Measurements from ENCODE around the gene SEPTIN8.

Gene SEPTIN8

DNA sequence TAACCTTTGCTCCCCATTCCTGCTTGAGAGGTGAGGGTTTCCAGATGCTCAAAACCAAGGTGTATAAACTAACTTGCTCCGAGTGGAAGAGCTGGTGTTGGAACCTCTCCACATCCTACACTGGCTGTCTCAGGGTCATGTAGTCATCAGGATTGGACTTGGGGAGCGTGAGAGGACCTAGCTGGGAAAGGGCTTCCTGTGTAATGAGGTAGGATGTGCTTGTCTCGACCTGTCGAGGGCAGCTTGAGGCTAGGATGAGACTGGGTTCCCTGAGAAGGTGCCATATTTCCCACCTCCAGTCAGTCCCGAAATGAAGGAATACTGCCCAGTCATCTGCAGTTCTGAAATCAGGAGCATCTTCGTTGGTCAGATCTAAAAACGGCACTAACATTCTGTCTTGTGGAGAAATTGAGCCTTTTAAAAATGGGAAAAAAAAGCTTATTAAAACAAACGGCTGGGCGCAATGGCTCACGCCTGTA lies 28.5 kb downstream of the SEPTIN8 start:
- DNase-seq (ENCODE audit: low read depth in 3 of 3), result no peak

DNA sequence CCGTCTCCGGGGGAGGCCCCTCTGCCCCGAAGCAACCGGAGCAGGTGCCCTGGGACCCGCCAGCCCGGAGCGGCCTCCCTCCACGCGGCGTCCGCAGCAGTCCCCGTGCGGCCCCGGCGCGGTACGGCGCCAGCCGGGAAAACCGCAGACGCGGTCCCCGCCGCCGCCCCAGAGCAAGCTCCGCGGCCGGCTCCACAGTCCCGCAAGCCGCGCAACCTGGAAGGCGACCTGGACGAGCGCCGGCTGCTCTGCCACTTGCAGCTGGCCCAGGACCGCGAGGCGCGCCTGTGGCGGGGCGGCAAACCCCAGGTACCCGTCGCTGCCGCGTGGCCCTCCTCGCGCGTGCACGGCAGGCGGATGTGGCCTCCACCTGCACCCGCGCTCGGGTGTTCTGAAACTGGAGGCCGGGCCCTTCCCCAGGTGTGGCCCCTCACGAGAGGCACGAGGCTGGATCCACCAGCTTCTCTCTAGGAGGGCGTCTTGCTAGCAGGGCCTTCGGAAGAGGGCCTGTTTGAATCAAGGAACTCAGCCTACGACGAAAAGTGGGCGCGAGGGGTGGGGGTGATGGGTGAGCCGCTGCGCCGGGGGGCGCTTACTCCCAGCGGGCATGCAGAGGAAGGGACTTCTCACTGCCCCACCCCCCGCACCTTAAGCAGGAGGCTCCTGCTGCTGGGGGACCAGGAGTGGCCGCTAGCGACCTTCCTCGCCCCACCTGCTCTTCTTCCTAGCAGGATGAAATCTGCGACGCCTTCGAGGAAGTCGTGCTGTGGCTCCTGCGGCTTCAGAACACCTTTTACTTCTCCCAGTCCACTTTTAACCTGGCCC lies 29.2 kb downstream of the SEPTIN8 start:
- DNase-seq (ENCODE audit: low read depth in 3 of 3), result peak in 1 of 3 experiments; percentile 40

DNA sequence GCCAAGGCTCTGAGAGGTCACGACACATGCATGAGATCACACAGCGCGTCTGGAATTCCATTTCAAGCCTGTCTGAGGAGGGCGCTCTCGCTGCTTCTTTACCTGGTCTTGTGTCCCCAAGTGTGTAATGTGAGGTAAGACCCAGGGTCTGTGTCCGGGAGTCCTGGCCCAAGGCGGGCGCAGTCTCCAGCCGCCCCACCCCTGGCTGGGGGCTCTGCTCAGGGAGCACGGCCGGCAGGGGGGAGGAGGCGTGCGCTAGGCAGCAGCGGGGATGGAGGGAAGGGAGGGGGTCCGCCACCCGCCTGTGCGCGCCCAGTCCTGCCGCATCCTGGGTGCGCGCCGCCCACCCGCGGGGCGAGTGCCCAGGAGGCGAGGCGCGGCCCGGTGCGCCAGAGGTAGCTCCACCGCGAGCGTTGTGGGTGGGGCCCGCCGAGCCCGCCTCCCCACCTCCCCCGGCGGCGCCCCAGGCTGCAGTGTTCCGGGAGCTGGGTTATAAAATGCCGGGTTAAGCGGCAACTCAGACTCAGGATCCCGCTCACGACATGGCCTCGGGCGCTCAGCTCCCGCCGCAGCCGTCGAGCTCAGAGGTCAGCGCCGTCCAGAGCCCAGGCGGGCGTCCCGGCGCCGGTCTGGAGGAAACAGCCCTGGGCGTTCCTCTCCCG lies 30.0 kb downstream of the SEPTIN8 start, which contains the start of gene CCNI2:
Gene CCNI2 (plus strand): TSS at position 473 of the 662 bp plus-strand sequence. CDS start 70 bp downstream, at position 543.
- DNase-seq (ENCODE audit: low read depth in 3 of 3), result peak; percentile 31 to 58 (median 34)

DNA sequence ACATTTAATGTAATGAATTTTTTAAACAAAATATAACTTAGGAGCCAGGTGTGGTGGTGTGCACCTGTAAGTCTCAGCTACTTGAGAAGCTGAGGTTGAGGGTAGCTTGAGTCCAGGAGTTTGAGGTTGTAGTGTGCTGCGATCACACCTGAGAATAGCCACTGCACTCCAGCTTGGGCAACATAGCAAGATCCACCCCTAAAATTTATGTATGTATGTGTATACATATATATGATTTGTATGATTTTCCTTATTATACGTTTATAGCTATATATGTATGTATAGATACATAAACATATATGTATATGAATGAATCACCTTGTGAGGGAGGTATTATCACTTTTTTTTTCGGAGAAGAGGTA lies 30.5 kb downstream of the SEPTIN8 start:
- DNase-seq (ENCODE audit: low read depth in 3 of 3), result no peak

DNA sequence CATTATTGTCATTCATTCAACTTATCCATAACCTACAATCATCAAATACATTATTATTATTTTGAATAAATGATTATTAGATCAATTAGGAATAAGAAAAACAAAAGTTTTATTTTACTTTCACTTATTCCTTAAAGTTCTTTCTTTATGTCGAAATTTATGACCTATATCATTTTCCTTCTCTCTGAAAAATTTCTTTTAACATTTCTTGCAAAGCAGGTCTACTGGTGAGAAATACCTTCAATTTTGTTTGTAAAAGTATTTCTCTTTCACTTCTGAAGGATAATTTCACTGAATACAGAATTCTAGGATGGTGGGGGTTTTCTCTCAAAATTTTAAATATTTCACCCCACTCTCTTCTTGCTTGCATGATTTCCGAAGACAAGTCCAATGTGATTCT lies 32.4 kb downstream of the SEPTIN8 start:
- no peak for DNase-seq (ENCODE audit: low read depth in 3 of 3)

DNA sequence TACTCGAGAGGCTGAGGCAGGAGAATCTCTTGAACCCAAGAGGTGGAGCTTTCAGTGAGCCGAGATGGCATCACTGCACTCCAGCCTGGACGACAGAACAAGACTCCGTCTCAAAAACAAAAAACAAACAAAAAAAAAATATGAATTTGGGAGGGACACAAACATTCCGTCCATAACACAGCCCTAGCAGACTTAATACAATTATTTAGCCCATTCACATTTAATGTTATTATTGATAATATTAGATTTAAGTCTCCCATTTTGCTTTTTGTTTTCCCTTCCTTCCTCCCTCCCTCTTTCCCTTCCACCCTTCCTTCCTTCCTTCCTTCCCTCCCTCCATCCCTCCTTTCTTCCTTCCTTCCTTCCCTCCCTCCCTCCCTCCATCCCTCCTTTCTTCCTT lies 34.4 kb downstream of the SEPTIN8 start:
- no peak for DNase-seq (ENCODE audit: low read depth in 3 of 3)

DNA sequence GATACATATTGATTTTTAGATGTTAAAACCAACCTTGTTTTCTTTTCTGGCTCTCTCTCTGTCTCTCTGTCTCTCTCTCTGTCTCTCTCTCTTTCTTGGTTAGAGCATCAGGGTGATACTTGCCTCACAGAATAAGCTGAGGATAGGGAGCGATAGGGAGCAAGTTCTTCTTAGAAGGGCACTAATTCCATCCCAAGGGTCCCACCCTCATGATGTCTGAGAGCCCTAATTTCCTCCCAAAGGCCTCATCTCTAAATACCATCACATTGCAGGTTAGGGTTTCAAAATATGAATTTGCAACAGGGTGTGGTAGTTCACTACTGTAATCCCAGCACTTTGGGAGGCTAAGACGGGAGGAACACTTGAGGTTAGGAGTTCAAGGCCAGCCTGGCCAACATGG lies 34.9 kb downstream of the SEPTIN8 start:
- no peak for DNase-seq (ENCODE audit: low read depth in 3 of 3)

DNA sequence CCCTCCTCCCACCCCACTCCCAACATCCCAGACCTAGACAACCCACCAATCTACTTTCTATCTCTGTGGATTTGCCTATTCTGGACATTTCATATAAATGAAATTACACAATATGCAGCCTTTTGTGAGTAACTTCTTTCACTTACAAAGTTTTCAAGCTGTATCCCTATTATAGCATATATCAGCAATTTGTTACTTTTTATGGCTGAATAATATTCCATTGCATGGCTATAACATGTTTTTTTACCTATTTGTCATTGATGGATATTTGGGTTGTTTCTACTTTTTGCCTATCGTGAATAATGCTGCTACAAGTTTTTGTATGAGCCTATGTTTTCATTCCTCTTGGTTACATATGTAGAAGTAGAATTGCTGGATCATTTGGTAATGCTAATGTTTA lies 37.8 kb downstream of the SEPTIN8 start:
- no peak for DNase-seq (ENCODE audit: low read depth in 3 of 3)

DNA sequence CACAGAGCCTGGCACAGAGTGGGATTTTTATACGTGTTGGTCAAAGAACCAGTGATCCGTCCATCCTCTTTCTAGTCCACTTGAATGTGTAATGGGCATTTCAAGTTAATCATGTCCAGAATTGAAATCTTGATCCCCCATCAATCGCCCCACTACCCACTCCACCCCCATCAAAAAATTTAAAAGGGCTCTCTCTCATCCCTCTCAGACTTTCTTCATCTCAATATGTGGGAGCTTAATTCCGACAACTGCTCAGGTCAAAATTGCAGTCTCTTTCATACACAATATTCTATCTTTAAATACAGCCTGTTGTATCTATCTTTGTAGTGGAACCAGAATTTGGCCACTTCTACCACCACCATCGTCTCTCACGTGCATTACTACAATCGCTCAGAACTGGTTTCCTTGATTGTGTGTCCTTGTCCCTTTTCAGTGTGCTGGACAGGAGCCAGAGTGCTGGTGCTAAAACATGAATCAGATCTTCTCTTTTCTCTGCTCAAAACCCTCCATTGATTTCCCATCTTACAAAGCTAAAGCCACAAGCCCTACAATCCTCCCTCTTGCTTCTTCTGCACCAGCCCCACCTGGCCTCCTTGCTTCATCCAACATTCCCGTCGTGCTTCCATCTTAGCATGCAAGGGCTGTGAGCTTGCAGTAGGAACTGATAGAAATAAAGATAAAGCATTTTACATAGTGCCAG lies 38.9 kb downstream of the SEPTIN8 start:
- no peak for DNase-seq (ENCODE audit: low read depth in 3 of 3)

DNA sequence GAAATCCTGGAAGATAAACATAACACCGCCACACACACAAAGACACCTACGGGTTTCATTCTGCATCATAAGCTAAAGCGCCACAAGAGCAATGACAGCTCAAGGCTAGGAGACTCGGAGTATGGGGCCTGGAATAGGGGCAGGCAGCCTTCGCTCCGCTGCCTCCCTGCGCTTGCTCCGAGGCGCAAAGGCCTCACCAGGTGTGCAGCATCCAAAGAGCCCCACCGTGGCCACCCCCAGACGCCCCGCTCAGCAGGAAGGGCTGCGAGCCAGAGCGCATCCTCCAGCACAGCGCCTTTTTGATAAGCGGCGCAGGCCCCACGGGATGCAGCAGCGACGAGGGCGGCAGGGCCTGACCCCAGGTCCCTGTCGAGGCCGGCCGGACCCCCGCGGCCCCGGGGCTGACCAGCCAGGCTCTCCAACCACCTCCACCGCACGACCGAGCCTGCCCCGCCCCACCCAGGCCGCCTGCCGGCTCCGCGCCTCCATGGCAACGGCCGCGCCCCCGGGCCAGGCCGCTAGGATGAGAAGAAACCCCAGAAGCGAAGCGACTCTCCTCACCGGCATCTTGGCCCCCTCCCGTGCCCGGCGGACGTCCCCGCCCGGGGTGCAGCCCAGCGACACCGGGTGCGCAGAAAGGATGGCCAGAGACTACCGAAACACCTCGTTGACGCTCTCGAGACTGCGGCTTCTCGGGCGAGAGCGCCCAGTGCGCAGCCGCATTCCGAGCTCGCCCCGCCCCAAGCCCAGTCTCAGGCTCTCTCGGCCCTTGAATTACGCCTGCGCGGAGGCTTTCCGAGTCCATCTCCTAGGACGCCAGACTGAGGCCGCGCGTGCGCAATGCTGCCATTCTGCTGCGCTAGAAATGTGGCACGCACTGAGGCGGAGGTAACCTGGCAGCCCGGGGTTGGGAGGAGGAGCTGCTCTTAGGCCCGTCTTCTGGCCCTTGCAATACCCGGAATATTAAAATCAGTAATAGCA lies 39.9 kb downstream of the SEPTIN8 start, which contains the start of gene KIF3A:
Gene KIF3A (minus strand): TSS at position 694 of the 981 bp plus-strand sequence. CDS start 127 bp downstream, at position 567.
- peak; percentile 97 to 99 (median 98) for DNase-seq (ENCODE audit: low read depth in 3 of 3)

DNA sequence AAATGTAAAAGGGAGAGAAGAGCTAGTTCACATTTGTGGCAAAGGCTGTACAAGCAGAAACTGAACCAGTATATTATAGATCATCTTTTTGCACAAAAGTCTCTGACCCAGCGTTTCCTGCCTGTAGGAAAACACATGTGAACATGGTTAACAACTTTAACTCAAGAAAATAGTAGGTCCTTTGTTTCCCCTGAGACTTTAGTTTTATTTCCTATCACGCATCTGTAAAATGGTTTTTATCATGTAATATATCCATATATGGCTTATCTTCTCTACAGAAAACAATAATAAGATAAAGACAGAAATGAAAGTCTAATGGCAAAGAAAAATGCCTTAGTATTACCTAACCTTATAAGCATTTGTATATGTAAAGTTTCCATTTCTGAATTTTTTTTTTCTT lies 42.4 kb downstream of the SEPTIN8 start:
- DNase-seq (ENCODE audit: low read depth in 3 of 3), result no peak

DNA sequence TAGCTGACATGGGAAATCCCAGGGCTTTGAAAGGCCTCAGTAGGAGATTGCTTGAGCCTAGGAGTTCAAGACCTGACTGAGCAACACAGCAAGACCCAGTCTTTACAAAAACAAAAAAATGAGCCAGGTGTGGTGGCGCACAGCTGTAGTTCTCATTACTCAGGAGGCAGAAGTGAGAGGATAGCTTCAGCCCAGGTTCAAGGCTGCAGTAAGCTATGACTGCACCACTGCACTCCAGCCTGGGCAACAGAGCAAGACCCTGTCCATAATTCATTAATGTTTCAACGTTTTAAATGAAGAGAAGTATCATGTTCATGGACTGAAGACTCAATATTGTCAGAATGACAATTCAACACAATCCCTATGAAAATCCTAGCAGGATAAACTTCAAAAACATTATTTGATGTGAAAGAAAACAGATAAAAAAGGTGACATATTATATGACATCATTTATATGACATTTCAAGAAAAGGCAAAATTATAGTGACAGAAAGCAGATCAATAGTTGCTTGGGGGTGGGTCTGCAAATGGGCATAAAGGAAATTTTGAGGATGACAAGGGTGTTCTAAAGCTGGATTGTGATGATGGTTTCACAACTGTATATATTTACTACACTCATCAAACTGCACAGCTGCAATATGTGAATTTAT lies 43.4 kb downstream of the SEPTIN8 start:
- no peak for DNase-seq (ENCODE audit: low read depth in 3 of 3)

DNA sequence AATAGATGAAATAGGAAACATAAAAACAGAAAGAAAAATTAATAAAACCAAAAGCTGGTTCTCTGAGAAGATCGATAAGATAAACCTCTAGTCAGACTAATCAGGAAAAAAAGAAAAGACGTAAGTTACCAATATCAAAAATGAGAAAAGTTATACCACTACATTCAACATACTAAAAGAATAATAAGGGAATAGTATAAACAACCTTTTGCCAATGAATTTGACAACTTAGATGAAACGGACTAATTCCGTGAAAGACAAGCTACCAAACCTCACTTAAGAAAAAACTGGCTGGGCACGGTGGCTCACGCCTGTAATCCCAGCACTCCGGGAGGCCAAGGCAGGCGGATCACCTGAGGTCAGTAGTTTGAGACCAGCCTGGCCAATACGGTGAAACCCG lies 47.1 kb downstream of the SEPTIN8 start:
- no peak for DNase-seq (ENCODE audit: low read depth in 3 of 3)

DNA sequence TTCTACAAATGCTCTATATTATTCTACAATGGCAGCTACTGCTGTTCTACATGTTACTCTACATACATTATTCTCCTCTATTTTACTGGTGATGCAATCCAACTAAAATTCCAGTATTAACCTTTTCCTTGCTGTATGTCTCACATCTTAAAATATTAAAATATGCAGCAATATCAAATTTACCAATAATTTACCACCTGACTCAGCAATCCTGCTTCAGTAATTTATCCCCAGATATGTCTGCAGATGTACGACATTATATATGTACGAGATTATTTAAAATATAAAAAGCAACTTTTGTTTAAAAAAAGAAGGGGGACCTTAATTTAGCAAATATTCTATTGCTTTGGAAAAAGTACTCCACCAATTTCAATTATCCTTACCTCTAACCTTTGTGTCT lies 51.3 kb downstream of the SEPTIN8 start:
- DNase-seq (ENCODE audit: low read depth in 3 of 3), result no peak

DNA sequence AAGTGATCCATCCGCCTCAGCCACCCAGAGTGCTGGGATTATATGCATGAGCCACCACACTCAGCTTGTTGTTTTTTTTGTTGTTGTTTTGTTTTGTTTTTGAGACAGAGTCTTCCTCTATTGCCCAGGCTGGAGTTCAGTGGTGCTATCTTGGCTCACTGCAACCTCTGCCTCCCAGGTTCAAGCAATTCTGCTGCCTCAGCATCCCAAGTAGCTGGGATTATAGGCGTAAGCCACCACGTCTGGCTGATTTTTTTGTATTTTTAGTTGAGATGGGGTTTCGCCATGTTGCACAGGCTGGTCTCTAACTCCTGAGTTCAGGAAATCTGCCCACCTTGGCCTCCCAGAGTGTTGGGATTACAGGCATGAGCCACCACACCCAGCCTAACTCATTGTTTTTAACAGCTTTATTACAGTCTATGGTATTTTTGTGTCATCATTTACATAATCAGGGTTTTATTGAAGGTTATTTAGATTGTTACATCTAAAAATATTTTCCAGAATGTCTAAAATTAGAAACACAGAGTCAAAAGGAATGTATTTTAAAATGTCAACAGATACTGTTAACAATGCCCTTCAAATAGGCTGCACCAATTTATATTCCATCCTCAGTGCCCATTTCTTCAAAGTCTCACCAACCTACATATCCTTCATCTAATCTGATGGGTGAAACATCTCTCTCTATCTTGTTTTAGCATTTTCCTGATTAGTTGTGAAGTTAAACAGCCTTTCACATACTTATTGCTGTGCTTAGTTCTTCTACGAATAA lies 58.3 kb downstream of the SEPTIN8 start:
- DNase-seq (ENCODE audit: low read depth in 3 of 3), result no peak

DNA sequence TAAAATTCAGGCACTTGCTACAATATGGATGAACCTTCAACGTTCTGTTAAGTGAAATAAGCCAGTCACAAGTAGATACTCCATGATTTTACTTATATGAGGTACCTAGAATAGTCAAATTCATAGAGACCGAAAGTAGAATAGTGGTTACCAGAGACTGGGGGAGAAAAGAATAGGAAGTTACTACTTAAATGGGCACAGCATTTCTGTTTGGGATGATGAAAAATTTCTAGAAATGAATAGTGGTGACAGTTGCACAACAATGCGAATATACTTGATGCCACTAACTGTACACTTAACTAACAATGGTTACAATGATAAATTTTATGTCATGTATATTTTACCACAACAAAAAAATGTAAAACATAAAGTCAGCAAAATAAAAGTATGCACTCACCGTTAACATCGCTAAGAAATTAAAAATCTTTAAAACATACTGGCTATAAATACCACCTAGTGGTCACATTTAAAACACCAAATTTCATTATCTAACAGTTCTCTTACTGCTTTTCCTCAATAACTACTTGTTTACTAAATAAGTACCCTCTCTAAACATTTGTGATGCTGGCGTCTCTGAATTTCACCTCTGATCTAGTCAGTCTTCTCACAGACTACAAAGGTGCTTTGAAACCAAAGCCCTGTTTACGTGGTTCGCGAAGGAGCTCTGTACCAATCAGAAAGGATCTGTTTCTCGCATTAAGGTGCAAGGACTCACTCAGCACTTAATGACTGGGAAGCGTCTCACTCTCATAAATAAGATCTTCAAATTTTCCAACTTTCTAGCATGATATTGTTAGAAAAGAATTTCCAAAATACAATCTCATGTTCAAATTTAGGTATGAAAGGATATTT lies 62.4 kb downstream of the SEPTIN8 start:
- DNase-seq (ENCODE audit: low read depth in 3 of 3), result no peak

DNA sequence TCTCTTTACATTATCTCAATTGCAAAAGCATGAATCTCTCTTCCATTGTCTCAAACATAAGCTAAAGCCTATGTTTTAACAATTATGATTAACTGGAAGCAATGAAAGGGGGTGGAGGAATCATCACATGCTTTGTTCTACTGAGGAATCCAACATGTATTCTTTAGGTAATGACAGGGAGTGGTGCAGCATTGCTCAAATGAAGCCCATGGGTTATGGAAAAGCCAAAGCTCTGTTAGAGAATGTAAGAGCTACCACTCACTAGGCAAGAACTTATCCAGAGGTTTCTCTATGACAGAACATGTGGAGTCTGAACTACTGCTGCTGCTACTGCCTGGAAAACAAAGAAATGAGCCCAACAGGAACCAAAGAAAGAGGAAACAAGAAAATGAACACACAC lies 68.4 kb downstream of the SEPTIN8 start:
- no peak for DNase-seq (ENCODE audit: low read depth in 3 of 3)

DNA sequence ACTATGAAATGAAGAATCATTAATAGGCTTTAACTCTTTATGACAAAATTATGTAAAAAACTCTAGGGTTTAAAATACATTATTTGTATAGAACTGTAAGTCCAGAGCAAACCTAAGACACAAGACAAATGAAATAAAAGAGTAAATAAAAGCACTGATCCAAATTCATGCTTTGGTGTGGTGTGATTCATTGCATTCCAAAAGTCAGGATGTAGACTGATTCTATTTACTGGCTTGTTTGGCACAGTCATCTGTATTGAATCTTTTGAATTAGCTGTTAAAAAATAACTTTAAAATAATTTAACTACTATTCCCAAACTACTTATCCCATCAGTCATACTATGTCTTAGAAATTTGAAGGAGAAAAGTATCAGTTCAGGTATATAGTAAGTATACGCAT lies 72.2 kb downstream of the SEPTIN8 start:
- no peak for DNase-seq (ENCODE audit: low read depth in 3 of 3)

All from stimulated activated CD4-positive, alpha-beta T cell treated with anti-CD3 and anti-CD28 coated beads, TNF-alpha, amount 100 ng/mL, for 24 hours (primary cell).